Measurements from ENCODE around the gene PTPRM.

Gene PTPRM

DNA sequence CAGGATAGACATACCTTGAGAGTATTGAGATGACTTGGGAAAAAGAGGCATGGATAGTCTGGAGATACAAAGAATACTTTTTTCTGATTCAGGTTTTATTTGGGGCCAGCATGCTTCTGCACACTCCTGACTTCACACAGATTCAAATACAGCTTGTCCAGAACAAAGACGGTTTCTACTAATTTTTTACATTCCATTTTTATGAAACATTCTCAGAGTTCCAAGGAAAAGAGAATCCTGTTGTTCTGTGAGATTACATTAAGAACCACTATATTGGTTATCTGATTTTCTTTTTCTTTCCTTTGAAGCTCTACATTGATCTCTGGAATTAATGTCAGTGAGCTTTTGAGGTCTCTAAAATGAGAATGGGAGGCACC is 41.0 kb downstream of the PTPRM start:
- TF ChIP-seq JUND (IDR thresholded peaks at IDR 0.05; ENCODE audit: low read depth), result no peak
- DNase-seq (ENCODE audit: low read depth in 1 of 2, low spot score in 1 of 2), result no peak
- in situ Hi-C loops (cut with HindIII; ENCODE audit: low pct_unique_long_range_greater_than_20kb, low sequenced_read_pairs), result no loop called here

DNA sequence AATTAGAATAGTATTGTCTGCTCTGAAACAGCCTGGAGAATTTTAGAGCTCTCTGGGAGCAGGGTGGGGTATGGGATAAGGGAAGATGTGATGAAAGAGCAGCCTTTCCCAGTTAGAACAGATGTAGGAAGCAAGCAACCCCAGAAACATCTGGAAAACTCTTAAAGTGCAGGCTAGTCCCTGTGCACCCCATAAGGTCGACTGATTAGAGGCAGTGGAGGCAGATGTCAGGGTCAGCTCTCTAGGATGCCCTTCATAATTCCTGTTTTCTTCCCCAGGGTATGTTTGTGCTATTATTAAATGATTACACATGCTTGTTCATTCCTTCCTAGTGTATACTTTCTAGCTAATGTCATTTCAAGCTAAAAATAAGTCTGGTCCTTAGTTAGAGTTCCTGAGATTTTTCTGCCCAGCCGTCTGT is 41.7 kb downstream of the PTPRM start:
- DNase-seq (ENCODE audit: low read depth in 1 of 2, low spot score in 1 of 2), result no peak
- TF ChIP-seq JUND (IDR thresholded peaks at IDR 0.05; ENCODE audit: low read depth), result no peak
- in situ Hi-C loops (cut with HindIII; ENCODE audit: low pct_unique_long_range_greater_than_20kb, low sequenced_read_pairs), result no loop called here

DNA sequence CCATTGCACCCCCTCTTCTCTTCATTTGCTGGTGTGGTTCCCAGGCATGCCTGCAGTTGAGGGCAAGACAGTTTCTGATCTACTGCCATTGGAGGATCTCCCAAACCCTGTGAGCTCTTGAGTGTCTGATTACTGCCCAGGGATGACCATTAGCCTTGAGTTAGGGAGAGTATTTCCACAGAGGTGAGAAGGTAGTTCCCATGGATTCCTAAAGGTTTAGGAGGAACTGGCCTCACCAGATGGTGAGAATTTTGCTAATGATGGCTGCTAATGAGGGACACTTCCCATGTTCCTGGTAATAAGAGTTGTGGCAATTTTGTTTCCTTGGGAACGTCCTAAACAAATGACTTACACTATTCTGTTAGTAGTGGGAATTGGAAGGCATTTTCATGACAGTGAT is 42.5 kb downstream of the PTPRM start:
- in situ Hi-C loops (cut with HindIII; ENCODE audit: low pct_unique_long_range_greater_than_20kb, low sequenced_read_pairs), result no loop called here
- no peak for TF ChIP-seq JUND (IDR thresholded peaks at IDR 0.05; ENCODE audit: low read depth)
- DNase-seq (ENCODE audit: low read depth in 1 of 2, low spot score in 1 of 2), result no peak

DNA sequence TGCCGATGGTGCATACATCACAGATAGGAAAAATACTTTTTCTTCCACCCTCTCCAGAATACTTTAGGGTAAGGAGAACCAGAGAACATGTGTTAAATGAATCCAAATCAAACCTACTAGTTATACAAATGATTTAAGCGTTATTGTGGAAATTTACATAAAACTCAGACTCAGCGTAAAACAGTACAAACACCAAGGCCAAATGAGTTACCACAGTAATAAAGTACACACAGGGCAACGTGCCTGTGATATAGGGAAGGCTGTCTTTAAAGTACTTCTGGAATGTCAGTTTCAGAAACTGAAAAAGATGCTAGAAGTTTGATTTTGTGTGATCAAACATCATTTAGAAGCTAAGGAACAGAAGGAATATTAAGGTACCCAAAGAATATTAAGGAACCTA is 46.9 kb downstream of the PTPRM start:
- DNase-seq (ENCODE audit: low read depth in 1 of 2, low spot score in 1 of 2), result no peak
- in situ Hi-C loops (cut with HindIII; ENCODE audit: low pct_unique_long_range_greater_than_20kb, low sequenced_read_pairs), result no loop called here
- TF ChIP-seq JUND (IDR thresholded peaks at IDR 0.05; ENCODE audit: low read depth), result no peak

DNA sequence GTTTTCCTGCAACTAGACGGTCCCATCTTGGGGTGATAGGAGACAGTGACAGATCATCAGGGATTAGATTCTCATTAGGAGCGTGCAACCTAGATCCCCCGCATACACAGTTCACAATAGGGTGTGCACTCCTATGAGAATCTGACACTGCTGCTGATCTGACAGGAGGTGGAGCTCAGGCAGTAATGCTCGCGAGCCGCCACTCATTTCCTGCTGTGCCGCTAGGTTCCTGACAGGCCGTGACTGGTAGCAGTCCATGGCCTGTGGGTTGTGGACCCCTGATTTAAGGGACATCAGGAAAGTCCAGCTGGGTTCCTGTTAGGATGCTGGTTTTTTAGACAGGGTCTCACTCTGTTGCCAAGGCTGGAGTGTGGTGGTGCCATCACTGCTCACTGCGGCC is 48.7 kb downstream of the PTPRM start:
- in situ Hi-C loops (cut with HindIII; ENCODE audit: low pct_unique_long_range_greater_than_20kb, low sequenced_read_pairs), result no loop called here

DNA sequence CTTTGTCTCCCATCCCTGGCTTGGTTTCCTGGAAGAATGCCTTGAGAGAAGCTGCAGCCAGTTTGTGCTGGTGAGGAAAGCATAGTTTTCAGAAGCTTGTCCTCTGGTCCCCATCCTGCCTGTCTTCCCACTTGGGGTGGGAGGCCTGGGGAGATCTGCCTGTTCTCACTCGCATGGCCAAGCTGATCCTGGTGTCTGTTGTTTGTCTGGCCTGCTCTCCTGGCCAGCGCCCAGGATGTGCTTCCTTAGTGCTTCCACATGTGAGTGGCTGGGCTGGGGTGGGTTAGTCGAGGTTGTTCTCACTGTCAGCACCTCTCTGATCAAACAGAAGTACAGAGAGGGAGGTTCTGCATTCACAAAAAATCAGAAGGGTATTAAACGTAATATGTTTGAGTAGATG is 49.5 kb downstream of the PTPRM start:
- TF ChIP-seq JUND (IDR thresholded peaks at IDR 0.05; ENCODE audit: low read depth), result no peak
- in situ Hi-C loops (cut with HindIII; ENCODE audit: low pct_unique_long_range_greater_than_20kb, low sequenced_read_pairs), result no loop called here
- DNase-seq (ENCODE audit: low read depth in 1 of 2, low spot score in 1 of 2), result no peak

More for the DNA sequence above, 48.7 kb downstream of the PTPRM start:
- no peak for TF ChIP-seq JUND (IDR thresholded peaks at IDR 0.05; ENCODE audit: low read depth)
- no peak for DNase-seq (ENCODE audit: low read depth in 1 of 2, low spot score in 1 of 2)

DNA sequence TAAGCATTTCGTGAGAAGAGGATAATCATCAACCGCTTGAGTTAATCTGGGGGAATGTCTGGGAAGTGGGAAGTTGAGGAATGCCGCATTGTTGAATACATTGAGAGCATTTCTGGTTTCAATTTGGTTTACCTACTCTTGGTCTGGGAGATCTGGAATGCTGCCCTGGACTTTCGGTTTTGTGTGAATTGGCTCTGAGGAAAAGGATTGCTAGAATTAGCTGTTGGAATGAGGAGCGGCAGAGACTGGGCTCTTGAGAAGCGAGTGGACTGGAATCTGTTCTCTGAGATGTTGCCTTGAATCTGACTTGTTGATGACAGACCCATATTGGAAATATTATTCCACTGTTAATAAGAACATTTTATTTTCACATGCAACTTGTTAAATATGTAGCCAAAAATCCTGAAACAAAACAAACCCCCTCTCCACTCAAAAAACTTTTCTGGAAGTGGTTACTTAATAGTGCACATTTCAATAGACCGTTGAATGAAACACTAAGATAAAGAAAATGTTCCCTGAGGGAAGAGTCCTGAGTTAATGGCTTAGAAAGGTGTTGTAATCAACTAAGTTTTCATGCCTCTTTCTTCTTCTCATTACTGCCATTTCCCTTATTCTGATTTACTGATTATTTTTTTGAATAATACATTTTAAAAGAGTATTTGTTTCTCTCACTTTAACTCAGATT is 50.8 kb downstream of the PTPRM start:
- DNase-seq (ENCODE audit: low read depth in 1 of 2, low spot score in 1 of 2), result no peak
- in situ Hi-C loops (cut with HindIII; ENCODE audit: low pct_unique_long_range_greater_than_20kb, low sequenced_read_pairs), result no loop called here
- no peak for TF ChIP-seq JUND (IDR thresholded peaks at IDR 0.05; ENCODE audit: low read depth)

DNA sequence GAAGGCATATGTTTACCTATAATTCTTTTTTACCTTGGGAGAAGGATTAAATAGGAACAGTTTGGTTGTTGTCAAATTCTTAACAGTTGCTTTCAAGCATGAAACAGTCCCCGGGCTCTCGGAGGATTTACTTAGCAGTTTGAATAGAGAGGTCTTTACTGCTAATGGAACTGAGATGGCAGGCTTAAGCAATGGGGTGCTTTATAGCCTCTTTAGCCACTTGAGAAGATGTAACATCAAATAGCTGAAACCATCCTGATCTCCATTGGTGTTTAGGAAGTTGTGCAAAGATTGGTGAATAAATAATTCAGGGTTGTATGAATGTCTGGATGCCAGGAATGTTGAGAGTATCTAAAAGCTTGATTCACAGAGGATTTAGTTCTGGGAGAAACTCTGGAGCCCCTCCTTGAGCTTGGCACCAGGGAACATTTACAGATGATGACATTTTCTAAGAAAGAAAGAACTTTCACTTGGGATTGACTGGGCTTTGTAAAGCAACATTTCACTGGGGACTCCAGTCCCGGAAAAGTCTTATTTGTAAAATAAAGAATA is 51.9 kb downstream of the PTPRM start:
- in situ Hi-C loops (cut with HindIII; ENCODE audit: low pct_unique_long_range_greater_than_20kb, low sequenced_read_pairs), result no loop called here
- DNase-seq (ENCODE audit: low read depth in 1 of 2, low spot score in 1 of 2), result no peak
- no peak for TF ChIP-seq JUND (IDR thresholded peaks at IDR 0.05; ENCODE audit: low read depth)

DNA sequence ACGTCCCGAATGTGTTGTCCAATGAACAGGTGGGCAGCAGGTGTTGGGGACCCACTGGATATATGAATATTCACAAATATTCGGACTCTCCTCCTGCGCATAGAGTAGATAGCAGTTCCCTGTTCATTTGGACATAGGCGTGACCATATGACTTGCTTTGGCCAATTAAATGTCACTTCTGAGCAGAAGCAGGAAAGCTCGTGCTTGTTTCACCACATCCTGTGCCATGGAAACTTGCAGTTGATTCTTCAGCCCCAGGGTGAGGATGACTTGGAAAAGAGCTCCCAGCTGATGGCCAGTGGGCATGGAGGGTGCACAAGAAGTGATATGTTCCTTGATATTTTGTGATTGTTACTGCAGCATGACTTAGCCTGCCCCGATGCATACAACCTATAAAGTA is 52.6 kb downstream of the PTPRM start:
- TF ChIP-seq JUND (IDR thresholded peaks at IDR 0.05; ENCODE audit: low read depth), result no peak
- in situ Hi-C loops (cut with HindIII; ENCODE audit: low pct_unique_long_range_greater_than_20kb, low sequenced_read_pairs), result no loop called here
- DNase-seq (ENCODE audit: low read depth in 1 of 2, low spot score in 1 of 2), result no peak

DNA sequence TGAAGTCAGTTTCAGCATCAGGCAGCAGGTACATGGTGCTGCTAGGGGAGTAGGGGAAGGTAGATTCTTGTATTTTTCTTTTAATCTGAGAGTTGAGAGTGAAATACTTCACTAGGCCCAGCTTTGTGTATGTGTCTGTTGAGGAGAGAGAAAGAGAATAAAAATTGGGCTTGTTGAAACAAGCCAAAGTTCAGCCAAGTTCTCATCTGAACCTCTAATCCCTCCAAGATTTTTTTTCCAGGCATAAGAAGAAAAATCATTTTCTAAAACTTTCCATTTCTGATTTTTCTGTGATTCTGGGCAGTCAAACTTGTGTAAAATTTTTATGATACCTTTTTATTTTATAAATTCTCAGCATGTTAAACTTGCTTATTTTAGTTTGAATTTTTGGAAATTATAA is 55.6 kb downstream of the PTPRM start:
- in situ Hi-C loops (cut with HindIII; ENCODE audit: low pct_unique_long_range_greater_than_20kb, low sequenced_read_pairs), result no loop called here
- no peak for DNase-seq (ENCODE audit: low read depth in 1 of 2, low spot score in 1 of 2)
- no peak for TF ChIP-seq JUND (IDR thresholded peaks at IDR 0.05; ENCODE audit: low read depth)

DNA sequence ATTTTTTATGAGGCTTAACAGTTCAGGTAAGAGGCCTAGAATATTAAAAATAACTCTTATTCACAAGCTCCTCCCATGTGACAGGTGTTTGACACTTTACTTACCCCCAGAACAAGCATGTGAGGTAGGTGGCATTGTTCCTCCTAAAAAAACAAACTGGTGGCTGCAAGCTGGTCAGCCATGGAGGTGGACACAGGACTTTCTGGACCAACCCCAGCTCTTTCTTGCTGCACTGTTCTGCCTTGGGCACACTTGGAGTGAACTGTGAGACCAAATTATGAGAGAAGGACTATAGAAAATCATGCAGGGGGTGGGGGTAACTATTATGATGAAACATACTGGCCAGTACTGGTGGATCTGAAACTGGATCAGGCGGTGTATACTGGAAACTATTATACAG is 56.6 kb downstream of the PTPRM start:
- TF ChIP-seq JUND (IDR thresholded peaks at IDR 0.05; ENCODE audit: low read depth), result no peak
- no peak for DNase-seq (ENCODE audit: low read depth in 1 of 2, low spot score in 1 of 2)
- in situ Hi-C loops (cut with HindIII; ENCODE audit: low pct_unique_long_range_greater_than_20kb, low sequenced_read_pairs), result no loop called here

DNA sequence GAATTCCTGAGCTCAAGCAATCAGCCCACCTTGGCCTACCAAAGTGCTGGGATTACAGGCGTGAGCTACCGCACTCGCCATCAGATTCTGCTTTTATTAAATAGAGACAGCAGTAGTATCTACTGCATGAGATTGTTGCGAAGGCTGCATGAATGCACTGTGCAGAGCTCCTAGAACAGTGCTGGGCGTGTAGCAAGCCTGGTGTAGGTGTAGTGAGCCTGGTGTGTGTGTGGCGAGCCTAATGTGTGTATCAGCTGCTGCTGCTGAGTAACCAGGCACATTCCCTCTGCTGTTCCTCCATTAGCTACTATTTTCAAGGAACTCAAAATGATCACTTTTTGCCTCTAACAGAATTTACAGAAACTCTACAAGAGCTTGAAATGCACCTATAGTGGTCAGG is 57.6 kb downstream of the PTPRM start:
- in situ Hi-C loops (cut with HindIII; ENCODE audit: low pct_unique_long_range_greater_than_20kb, low sequenced_read_pairs), result no loop called here
- no peak for DNase-seq (ENCODE audit: low read depth in 1 of 2, low spot score in 1 of 2)
- TF ChIP-seq JUND (IDR thresholded peaks at IDR 0.05; ENCODE audit: low read depth), result no peak

DNA sequence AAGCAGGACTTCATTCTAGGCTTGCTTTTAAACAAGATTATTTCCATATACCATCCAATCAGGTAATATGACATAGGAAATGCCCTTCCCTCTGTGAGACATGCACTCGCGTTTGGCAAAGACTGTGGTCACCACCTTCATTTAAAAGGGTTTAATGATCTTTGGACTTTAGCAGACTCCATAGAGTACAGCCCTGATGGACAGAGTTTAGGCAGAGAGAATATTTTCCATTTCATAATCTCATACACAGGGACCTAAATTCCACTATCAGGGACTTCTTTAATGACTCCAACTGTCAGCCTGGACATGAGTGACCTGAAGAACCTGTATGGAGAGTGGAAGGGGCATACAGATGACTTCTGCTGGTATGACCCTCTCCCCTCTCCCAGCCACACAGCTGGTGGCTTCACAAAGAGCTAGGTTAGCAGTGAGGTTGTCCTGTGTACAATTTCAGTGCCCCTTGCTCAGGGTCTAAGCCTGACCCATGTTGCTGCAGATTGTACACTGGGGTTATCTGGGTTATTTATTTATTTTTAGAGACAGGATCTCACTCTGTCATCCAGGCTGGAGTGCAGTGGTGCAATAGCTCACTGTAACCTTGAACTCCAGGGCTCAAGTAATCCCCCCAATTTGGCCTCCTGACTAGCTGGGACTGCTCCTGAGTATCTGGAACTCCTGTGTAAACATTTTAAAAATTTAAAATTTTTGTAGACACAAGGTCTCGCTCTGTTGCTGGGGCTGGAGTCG is 59.2 kb downstream of the PTPRM start:
- TF ChIP-seq JUND (IDR thresholded peaks at IDR 0.05; ENCODE audit: low read depth), result no peak
- in situ Hi-C loops (cut with HindIII; ENCODE audit: low pct_unique_long_range_greater_than_20kb, low sequenced_read_pairs), result no loop called here
- DNase-seq (ENCODE audit: low read depth in 1 of 2, low spot score in 1 of 2), result no peak
